Choroid plexus epithelial cell (primary cell): ENCODE data around the gene RPL36.
A peak's percentile ranks its signal among the peaks of the same experiment; 100 is the strongest.
"Not testable (repeated sequence)": the region's sequence is repeated elsewhere in the genome, so short reads cannot be mapped to it uniquely, and the experiment has no call there.

Experiments used
- DNase-seq: peaks from one replicate; pipeline ENCODE4 v3.0.0-alpha.2; 2010; ENCODE audit warnings: low read depth
- H3K4me3 ChIP-seq: 2 replicates; pipeline ENCODE4 v1.5.1; 2011; ENCODE audit warnings: low read depth, mild to moderate bottlenecking, control low read depth, low read length, moderate library complexity
- CTCF ChIP-seq: conservative IDR thresholded peaks from 2 replicates; pipeline ENCODE4 v1.5.1; 2011; ENCODE audit warnings: low read depth, mild to moderate bottlenecking, control low read depth, inconsistent platforms, low read length, moderate library complexity

The RPL36 gene

GRCh38 chr19:5718037-5718578 is 28.0 kb downstream of the RPL36 start:
- peak overlapping the region; percentile 73 for H3K4me3 ChIP-seq
- peak; percentile 61 for DNase-seq
- TF ChIP-seq CTCF = no peak

GRCh38 chr19:5718579-5719273 is 28.6 kb downstream of the RPL36 start:
- peak; percentile 93 for DNase-seq
- no peak for TF ChIP-seq CTCF
- H3K4me3 ChIP-seq = peak overlapping the region; percentile 73

GRCh38 chr19:5719274-5719960 is 29.3 kb downstream of the RPL36 start:
- H3K4me3 ChIP-seq = peak overlapping the region; percentile 73
- DNase-seq = peak; percentile 38
- TF ChIP-seq CTCF = no peak

- TF ChIP-seq CTCF = peak; percentile 87
- DNase-seq = peak; percentile 99
- peak within 1 kb of the TSS; percentile 73 for H3K4me3 ChIP-seq
Measured at GRCh38 chr19:5719961-5720790, 30.1 kb downstream of the RPL36 start, which contains the start of the genes CATSPERD and LONP1. Gene CATSPERD (plus strand): TSS chr19:5720637. CDS start chr19:5720738, 101 bp downstream. Gene LONP1 (minus strand): TSS chr19:5720146. CDS start chr19:5720132, 14 bp downstream.

GRCh38 chr19:5727453-5728050 is 37.5 kb downstream of the RPL36 start:
- no peak overlapping the region for H3K4me3 ChIP-seq
- TF ChIP-seq CTCF = no peak
- no peak for DNase-seq

- H3K4me3 ChIP-seq, DNase-seq: not testable (repeated sequence)
Measured at GRCh38 chr19:5733172-5733571, 43.1 kb downstream of the RPL36 start.
